GM23338 (cell line): ENCODE results near the gene ARHGAP11B.
"Not testable (repeated sequence)": the region's sequence is repeated elsewhere in the genome, so short reads cannot be mapped to it uniquely, and the experiment has no call there.

Source experiments
- CREB1 ChIP-seq: fragments of 250-450 bp; sonication (Bioruptor Pico); IDR thresholded peaks from 2 replicates; pipeline ENCODE4 v1.5.0; 2020; ENCODE audit warnings: low read depth, mild to moderate bottlenecking, moderate library complexity
- CTCF ChIP-seq, 2 experiments: fragments of 200-600 bp in 1 of 2; sonication (generic) in 1 of 2; conservative IDR thresholded peaks; 2 replicates each; pipeline versions ENCODE4 v1.5.1 to v1.6.1; 2016 to 2017; ENCODE audit warnings: antibody characterized with exemption in 2 of 2, low read depth in 2 of 2, mild to moderate bottlenecking in 2 of 2, moderate library complexity in 1 of 2
- EZH2 ChIP-seq: fragments of 200-600 bp; sonication (generic); IDR thresholded peaks from one replicate; pipeline ENCODE4 v1.8.0; 2017; ENCODE audit warnings: antibody characterized with exemption, mild to moderate bottlenecking, low read depth; ENCODE audit not compliant: unreplicated experiment
- EZH2phosphoT487 ChIP-seq: fragments of 200-600 bp; sonication (generic); IDR thresholded peaks from one replicate; pipeline ENCODE4 v1.8.1; 2018; ENCODE audit warnings: antibody characterized with exemption; ENCODE audit not compliant: unreplicated experiment
- POLR2AphosphoS5 ChIP-seq: IDR thresholded peaks from 2 replicates; pipeline ENCODE4 v1.6.1; 2016; ENCODE audit warnings: antibody characterized with exemption, low read depth
- REST ChIP-seq: IDR thresholded peaks from one replicate; pipeline ENCODE4 v1.6.1; 2018; ENCODE audit warnings: antibody characterized with exemption; ENCODE audit not compliant: unreplicated experiment
- ZNF114 ChIP-seq: fragments of 250-450 bp; sonication (Bioruptor Pico); IDR thresholded peaks from 2 replicates; pipeline ENCODE4 v1.5.0; 2020; ENCODE audit warnings: mild to moderate bottlenecking, moderate library complexity

- not testable (repeated sequence) for TF ChIP-seq CTCF (conservative IDR thresholded peaks at IDR 0.05; ENCODE audit: low read depth in 2 of 2); EZH2phosphoT487; ZNF114 (CRISPR knock-in tag); POLR2AphosphoS5; EZH2; REST; CREB1 (CRISPR knock-in tag)
Observed at GRCh38 chr15:30612271-30612670, 13.7 kb upstream of the ARHGAP11B start.
